ENCODE measurements around the gene GAP43. TPM values are rescaled to one million over a fixed set of nuclear protein-coding genes. Genes with fewer than 3 reads are reported as not detected.
"Not testable (repeated sequence)": the region's sequence is repeated elsewhere in the genome, so short reads cannot be mapped to it uniquely, and the experiment has no call there.

Gene GAP43
- total RNA-seq, 1 donor from 2014 or later, result 46.5 TPM

- Mint-ChIP-seq H3K4me3 (no peak overlapping the region), H3K9me3 (peaks cover 7% of the 10 kb centered on the region), H3K27me3 (no peaks in the 10 kb centered on the region), H3K36me3 (no peaks in the 10 kb centered on the region), H3K27ac (no peak overlapping the region), H3K4me1 (ENCODE audit: unreplicated experiment) (no peaks in the 10 kb centered on the region)
- no peak for DNase-seq (ENCODE audit: extremely low spot score, unreplicated experiment)
- TF ChIP-seq CTCF (conservative IDR thresholded peaks at IDR 0.05), result no peak
Measured at GRCh38 chr3:115741650-115742049, 118.3 kb downstream of the GAP43 start.

GRCh38 chr3:115744516-115744915, 121.2 kb downstream of the GAP43 start:
- H3K9me3 Mint-ChIP-seq; H3K27me3 Mint-ChIP-seq; DNase-seq (ENCODE audit: extremely low spot score, unreplicated experiment); H3K4me3 Mint-ChIP-seq; H3K27ac Mint-ChIP-seq; H3K36me3 Mint-ChIP-seq; H3K4me1 Mint-ChIP-seq (ENCODE audit: unreplicated experiment): not testable (repeated sequence)

- DNase-seq (ENCODE audit: extremely low spot score, unreplicated experiment); H3K27ac Mint-ChIP-seq; H3K9me3 Mint-ChIP-seq; H3K4me3 Mint-ChIP-seq; H3K36me3 Mint-ChIP-seq; H3K4me1 Mint-ChIP-seq (ENCODE audit: unreplicated experiment): not testable (repeated sequence)
- H3K27me3 Mint-ChIP-seq, result peaks cover 10% of the 10 kb centered on the region
Measured at GRCh38 chr3:115752978-115753377, 129.7 kb downstream of the GAP43 start.

GRCh38 chr3:115758076-115758763, 134.9 kb downstream of the GAP43 start:
- Mint-ChIP-seq H3K27me3 (peaks cover 8% of the 10 kb centered on the region), H3K27ac (no peak overlapping the region), H3K4me3 (no peak overlapping the region), H3K4me1 (ENCODE audit: unreplicated experiment) (no peaks in the 10 kb centered on the region), H3K9me3 (no peaks in the 10 kb centered on the region), H3K36me3 (no peaks in the 10 kb centered on the region)
- no peak for TF ChIP-seq CTCF (conservative IDR thresholded peaks at IDR 0.05)
- DNase-seq (ENCODE audit: extremely low spot score, unreplicated experiment), result no peak

- Mint-ChIP-seq H3K27me3 (peaks cover 3% of the 10 kb centered on the region), H3K9me3 (no peaks in the 10 kb centered on the region), H3K27ac (no peak overlapping the region), H3K4me1 (ENCODE audit: unreplicated experiment) (no peaks in the 10 kb centered on the region), H3K4me3 (no peak overlapping the region), H3K36me3 (no peaks in the 10 kb centered on the region)
- DNase-seq (ENCODE audit: extremely low spot score, unreplicated experiment), result no peak
- no peak for TF ChIP-seq CTCF (conservative IDR thresholded peaks at IDR 0.05)
Measured at GRCh38 chr3:115760716-115761115, 137.4 kb downstream of the GAP43 start.

GRCh38 chr3:115761927-115762305, 138.6 kb downstream of the GAP43 start:
- Mint-ChIP-seq H3K27ac (no peak overlapping the region), H3K27me3 (peaks cover 3% of the 10 kb centered on the region), H3K4me1 (ENCODE audit: unreplicated experiment) (no peaks in the 10 kb centered on the region), H3K9me3 (no peaks in the 10 kb centered on the region), H3K36me3 (no peaks in the 10 kb centered on the region), H3K4me3 (no peak overlapping the region)
- TF ChIP-seq CTCF (conservative IDR thresholded peaks at IDR 0.05), result no peak
- no peak for DNase-seq (ENCODE audit: extremely low spot score, unreplicated experiment)
